Measurements from ENCODE around the gene MC1R. TPM values are rescaled to one million over a fixed set of nuclear protein-coding genes. Genes with fewer than 3 reads are reported as not detected.
A peak's percentile ranks its signal among the peaks of the same experiment; 100 is the strongest.

Gene MC1R
- total and polyA plus RNA-seq, 8 donors: 1.3 to 11.3 (median 2.9) TPM

DNA sequence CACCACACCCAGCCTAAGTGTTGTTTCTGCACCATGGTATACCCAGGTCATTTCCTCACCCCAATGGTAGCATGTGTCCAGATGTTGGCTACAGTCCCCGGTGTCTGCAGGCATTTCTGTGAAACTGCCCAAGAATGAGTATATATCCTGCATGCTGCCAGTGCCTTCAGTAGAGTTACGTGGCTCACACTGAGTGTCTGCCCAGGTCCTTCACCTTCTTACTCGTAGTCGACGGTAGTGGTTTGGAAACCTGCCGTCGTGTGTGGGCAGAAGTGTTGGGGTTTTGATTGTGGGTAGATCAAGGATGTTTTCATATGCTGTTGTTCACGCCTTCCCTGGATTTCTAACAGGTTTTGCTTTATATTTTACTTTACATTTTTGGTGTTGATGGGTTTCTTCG is 28.5 kb upstream of the MC1R start:
- H3K4me3 ChIP-seq: no peak overlapping the region
- no peak for DNase-seq
- H3K4me1 ChIP-seq: no peaks in the 10 kb centered on the region
- H3K9me3 ChIP-seq: no peaks in the 10 kb centered on the region
- no peak overlapping the region for H3K27ac ChIP-seq
- TF ChIP-seq, protein P1, sequence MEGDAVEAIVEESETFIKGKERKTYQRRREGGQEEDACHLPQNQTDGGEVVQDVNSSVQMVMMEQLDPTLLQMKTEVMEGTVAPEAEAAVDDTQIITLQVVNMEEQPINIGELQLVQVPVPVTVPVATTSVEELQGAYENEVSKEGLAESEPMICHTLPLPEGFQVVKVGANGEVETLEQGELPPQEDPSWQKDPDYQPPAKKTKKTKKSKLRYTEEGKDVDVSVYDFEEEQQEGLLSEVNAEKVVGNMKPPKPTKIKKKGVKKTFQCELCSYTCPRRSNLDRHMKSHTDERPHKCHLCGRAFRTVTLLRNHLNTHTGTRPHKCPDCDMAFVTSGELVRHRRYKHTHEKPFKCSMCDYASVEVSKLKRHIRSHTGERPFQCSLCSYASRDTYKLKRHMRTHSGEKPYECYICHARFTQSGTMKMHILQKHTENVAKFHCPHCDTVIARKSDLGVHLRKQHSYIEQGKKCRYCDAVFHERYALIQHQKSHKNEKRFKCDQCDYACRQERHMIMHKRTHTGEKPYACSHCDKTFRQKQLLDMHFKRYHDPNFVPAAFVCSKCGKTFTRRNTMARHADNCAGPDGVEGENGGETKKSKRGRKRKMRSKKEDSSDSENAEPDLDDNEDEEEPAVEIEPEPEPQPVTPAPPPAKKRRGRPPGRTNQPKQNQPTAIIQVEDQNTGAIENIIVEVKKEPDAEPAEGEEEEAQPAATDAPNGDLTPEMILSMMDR (IDR thresholded peaks at IDR 0.05): no peak
- TF ChIP-seq EP300 (IDR thresholded peaks at IDR 0.05) (no peak), POLR2AphosphoS5 (IDR thresholded peaks at IDR 0.05) (no peak), POLR2A (IDR thresholded peaks at IDR 0.05) (no peak)
- H3K36me3 ChIP-seq: peaks cover 88 to 100% (median 100%) of the 10 kb centered on the region in 4 donors
- no peaks in the 10 kb centered on the region for H3K27me3 ChIP-seq
- WGBS, 5 donors: 83 to 88% (median 87%) methylated on average over 9 of the region's 9 CpGs
- intact Hi-C loops (cut with DNase I; ENCODE audit: low total_unique reads): no loop called here

DNA sequence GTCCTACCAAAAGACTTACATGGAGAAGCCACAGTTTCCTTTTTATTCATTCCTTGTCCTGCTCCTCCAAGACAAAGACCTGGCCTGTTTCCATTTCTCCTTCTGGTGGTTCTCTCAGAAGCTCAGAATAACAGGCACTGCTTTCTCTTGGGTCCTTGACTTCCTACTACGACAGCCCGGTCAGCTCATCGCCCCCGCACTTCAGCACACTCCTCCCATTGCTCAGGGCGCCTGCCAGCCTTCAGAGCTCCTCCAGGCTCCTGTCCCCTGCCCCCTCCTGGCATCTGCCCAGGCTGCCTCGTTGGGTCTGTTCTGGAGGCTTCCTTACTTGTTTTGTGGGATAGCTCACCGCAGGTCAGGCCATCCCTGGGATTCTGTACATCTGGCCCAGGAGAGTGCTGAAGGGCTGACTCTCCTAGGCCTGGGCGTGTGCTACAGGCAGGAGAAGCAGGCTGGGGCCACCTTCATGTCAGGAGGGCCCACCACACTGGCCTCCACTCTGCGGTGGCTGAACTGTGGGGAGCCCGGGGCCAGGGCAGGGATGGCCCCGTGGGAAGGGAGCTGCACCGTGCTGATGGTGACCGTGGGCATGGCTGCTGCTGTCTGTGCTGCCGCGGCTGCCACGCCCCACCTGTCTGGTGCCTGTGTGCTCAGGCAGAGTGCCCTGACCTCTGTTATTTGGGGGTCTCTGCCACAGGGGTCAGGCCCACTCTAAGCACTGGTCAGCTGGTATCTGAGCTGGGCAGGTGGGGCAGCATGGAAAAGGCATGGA is 27.6 kb upstream of the MC1R start:
- intact Hi-C loops (cut with DNase I; ENCODE audit: low total_unique reads): no loop called here
- Histone ChIP-seq H3K9me3 (no peaks in the 10 kb centered on the region), H3K27me3 (no peaks in the 10 kb centered on the region), H3K4me3 (no peak overlapping the region), H3K4me1 (no peaks in the 10 kb centered on the region), H3K27ac (no peak overlapping the region), H3K36me3 (peaks cover 88 to 100% (median 100%) of the 10 kb centered on the region in 4 donors)
- TF ChIP-seq POLR2A (IDR thresholded peaks at IDR 0.05) (no peak), POLR2AphosphoS5 (IDR thresholded peaks at IDR 0.05) (no peak), EP300 (IDR thresholded peaks at IDR 0.05) (no peak)
- TF ChIP-seq, protein P1 (IDR thresholded peaks at IDR 0.05): no peak
- WGBS, 5 donors: 81 to 89% (median 88%) methylated on average over 14 to 16 of the region's 16 CpGs
- peak in 1 of 2 donors; percentile 43 for DNase-seq

DNA sequence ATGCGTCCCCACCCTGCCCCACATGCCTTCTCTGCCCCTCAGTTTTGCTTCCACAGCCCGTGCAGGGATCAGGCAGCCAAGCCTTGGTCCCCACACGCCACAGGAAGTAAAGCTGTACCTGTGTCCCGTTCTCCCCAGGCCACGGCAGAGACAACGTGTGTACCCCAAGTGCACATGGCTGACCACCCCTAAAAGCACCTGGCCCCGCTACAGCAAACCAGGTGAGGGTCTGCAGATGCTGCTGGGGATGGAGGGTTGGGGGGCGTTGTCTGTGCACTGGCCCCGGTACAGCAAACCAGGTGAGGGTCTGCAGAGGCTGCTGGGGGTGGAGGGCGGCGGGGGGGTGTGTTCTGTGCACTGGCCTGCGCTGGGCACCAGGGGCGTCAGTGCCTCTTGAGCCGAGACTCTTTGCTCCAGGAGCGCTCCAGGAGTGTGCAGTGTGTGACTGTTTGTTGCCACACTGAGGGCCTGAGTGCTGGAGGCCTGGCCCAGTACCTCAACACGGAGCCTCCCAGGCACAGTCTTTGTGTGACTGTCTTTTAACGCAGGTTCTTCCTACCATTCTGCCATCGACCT is 26.5 kb upstream of the MC1R start:
- no peak overlapping the region for H3K27ac ChIP-seq
- H3K9me3 ChIP-seq: no peaks in the 10 kb centered on the region
- peaks cover 89 to 100% (median 100%) of the 10 kb centered on the region in 4 donors for H3K36me3 ChIP-seq
- 88 to 94% (median 92%) methylated on average over 12 to 18 of the region's 18 CpGs for WGBS, 5 donors
- TF ChIP-seq POLR2A (IDR thresholded peaks at IDR 0.05) (no peak), POLR2AphosphoS5 (IDR thresholded peaks at IDR 0.05) (no peak), EP300 (IDR thresholded peaks at IDR 0.05) (no peak)
- TF ChIP-seq, protein P1 (IDR thresholded peaks at IDR 0.05): no peak
- intact Hi-C loops (cut with DNase I; ENCODE audit: low total_unique reads): no loop called here
- DNase-seq: no peak
- H3K4me1 ChIP-seq: no peaks in the 10 kb centered on the region
- H3K27me3 ChIP-seq: no peaks in the 10 kb centered on the region
- no peak overlapping the region for H3K4me3 ChIP-seq

DNA sequence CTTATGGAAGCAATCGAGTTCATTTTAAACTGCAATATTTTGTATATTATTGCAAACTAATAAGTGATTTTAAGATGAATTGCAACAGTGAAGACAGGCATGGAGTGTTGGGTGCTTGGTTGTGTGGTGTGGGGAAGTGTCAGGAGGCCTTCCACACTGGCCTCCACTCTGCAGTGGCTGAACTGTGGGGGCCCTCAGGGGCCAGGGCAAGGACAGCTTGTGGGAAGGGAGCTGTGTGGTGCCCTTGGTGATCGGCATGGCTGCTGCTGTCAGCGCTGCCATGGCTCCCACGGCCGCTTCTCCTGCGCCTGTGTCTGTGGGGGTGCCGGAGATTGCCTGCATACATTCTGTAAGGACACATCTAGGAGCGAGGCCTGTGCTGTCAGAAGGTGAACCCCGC is 26.0 kb upstream of the MC1R start:
- TF ChIP-seq EP300 (IDR thresholded peaks at IDR 0.05) (no peak), POLR2A (IDR thresholded peaks at IDR 0.05) (no peak)
- Histone ChIP-seq H3K27ac (no peak overlapping the region), H3K4me3 (no peak overlapping the region), H3K9me3 (no peaks in the 10 kb centered on the region), H3K4me1 (no peaks in the 10 kb centered on the region), H3K27me3 (no peaks in the 10 kb centered on the region), H3K36me3 (peaks cover 89 to 100% (median 100%) of the 10 kb centered on the region in 4 donors)
- no peak for DNase-seq
- WGBS, 5 donors: 95 to 96% (median 95%) methylated on average over 8 to 9 of the region's 9 CpGs
- intact Hi-C loops (cut with DNase I; ENCODE audit: low total_unique reads): no loop called here

All from stomach (tissue), 9 donors.